ENCODE measurements around the gene RPL27A. TPM values are rescaled to one million over a fixed set of nuclear protein-coding genes. Genes with fewer than 3 reads are reported as not detected.

The RPL27A gene
- total RNA-seq, 4 donors from 2014 or later: 921 to 1,566 (median 1,106) TPM

DNA sequence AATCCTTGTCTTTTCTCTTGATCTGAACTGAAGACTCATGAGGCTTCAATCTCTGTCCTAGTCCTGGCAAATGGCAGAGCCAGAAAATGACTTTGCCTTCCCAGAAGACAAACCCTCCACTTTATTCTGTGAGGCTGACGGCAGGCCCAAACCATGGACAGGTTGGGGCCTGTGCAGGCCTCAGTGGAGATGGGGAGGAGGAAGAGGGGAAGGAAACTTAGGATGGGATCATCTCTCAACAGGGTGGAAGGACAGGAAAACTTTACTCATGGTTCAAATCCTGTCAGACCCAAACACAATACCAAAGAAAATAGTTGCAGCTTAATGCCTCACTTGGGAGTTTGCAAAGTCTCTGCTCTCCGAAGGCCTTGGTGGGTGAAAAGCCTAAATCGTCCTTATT, 9.8 kb downstream of the RPL27A start:
- DNase-seq: no peak
- intact Hi-C loops (cut with DNase I): loop anchor here (10.0 kb wide), 1 partner anchor 122 kb away; a partner anchor contains a TSS
- no peak for TF ChIP-seq POLR2A (IDR thresholded peaks at IDR 0.05)
- no peak for TF ChIP-seq CTCF (IDR thresholded peaks at IDR 0.05)
- WGBS, 2 donors: 63 to 78% methylated on average over 3 of the region's 3 CpGs
- H3K4me3 ChIP-seq: no peak overlapping the region
- H3K27ac ChIP-seq: peak overlapping the region in 2 of 4 donors; percentile 37 to 61
- H3K9me3 ChIP-seq: no peaks in the 10 kb centered on the region
- peaks cover 17 to 74% (median 35%) of the 10 kb centered on the region in 3 donors for H3K36me3 ChIP-seq
- H3K4me1 ChIP-seq: peaks cover 8 to 46% (median 18%) of the 10 kb centered on the region in 3 donors
- no peaks in the 10 kb centered on the region for H3K27me3 ChIP-seq

DNA sequence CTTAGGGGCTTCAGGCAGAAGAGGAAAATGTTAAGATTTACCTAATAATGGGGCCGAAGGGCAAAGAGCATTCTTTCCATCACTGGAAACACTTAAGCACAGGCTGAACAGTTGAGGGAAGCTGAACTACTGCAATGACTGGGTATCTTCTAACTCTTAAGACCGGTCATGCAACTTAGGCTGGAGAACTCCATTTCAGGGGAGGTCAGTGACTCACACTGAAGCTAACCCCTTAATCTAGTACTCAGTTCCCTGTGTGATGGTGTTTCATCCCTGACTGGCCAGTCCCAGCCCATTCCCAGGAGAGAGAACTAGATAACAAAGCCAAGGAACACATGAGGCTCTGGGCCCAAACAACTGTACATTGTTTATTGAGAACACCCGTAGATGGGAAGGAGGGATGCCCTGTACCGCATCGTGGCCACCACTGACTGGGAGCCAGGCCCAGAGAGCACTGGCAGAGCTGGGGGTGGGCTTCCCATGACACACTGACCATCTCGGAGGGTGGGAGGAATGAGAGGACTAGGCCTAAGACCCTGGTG, 10.5 kb downstream of the RPL27A start:
- H3K27ac ChIP-seq: peak overlapping the region; percentile 14 to 70 (median 54)
- H3K36me3 ChIP-seq: peaks cover 17 to 81% (median 39%) of the 10 kb centered on the region in 3 donors
- no peak overlapping the region for H3K4me3 ChIP-seq
- intact Hi-C loops (cut with DNase I): loop anchor here (10.0 kb wide), 1 partner anchor 122 kb away; a partner anchor contains a TSS
- H3K4me1 ChIP-seq: peaks cover 4 to 40% (median 11%) of the 10 kb centered on the region in 3 donors
- no peaks in the 10 kb centered on the region for H3K27me3 ChIP-seq
- no peak for DNase-seq
- H3K9me3 ChIP-seq: no peaks in the 10 kb centered on the region
- TF ChIP-seq CTCF (IDR thresholded peaks at IDR 0.05): no peak
- TF ChIP-seq POLR2A (IDR thresholded peaks at IDR 0.05): no peak
- WGBS, 2 donors: 60 to 83% methylated on average over 5 to 6 of the region's 6 CpGs

- DNase-seq: no peak
These were observed 11.0 kb downstream of the RPL27A start for GRCh38 chr11:8693555-8693954.

DNA sequence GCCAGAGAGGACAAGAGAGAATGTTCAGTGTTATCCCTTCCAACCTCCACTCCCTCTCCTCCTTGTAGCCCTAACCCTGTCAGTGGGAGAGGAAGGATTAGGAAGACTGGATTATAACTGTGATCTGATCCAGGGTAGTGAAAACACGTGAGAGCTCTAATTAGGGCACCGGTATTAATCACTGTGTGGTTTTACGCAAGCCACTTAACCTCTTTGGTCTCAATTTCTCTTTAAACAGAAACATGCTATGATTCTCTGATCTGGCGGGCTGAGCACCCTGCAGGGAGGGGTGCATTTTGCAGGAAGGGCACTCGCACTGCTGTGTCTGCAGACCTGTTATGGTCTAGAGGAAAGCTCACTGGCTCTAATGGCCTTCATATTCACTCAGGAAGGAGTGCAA, 11.5 kb downstream of the RPL27A start:
- no peak for TF ChIP-seq POLR2A (IDR thresholded peaks at IDR 0.05)
- TF ChIP-seq CTCF (IDR thresholded peaks at IDR 0.05): no peak
- no peak for DNase-seq
- 62 to 73% methylated on average over 5 of the region's 5 CpGs for WGBS, 2 donors
- intact Hi-C loops (cut with DNase I): loop anchor here (10.0 kb wide), 1 partner anchor 121 kb away; a partner anchor contains a TSS
- peak overlapping the region in 3 of 4 donors; percentile 48 to 70 (median 61) for H3K27ac ChIP-seq
- H3K27me3 ChIP-seq: no peaks in the 10 kb centered on the region
- H3K36me3 ChIP-seq: peaks cover 17 to 91% (median 46%) of the 10 kb centered on the region in 3 donors
- no peak overlapping the region for H3K4me3 ChIP-seq
- no peaks in the 10 kb centered on the region for H3K9me3 ChIP-seq
- peaks cover under 1 to 33% (median 7%) of the 10 kb centered on the region in 3 donors for H3K4me1 ChIP-seq

More at GRCh38 chr11:8693555-8693954, 11.0 kb downstream of the RPL27A start:
- Histone ChIP-seq H3K27me3 (no peaks in the 10 kb centered on the region), H3K36me3 (peaks cover 17 to 85% (median 43%) of the 10 kb centered on the region in 3 donors), H3K27ac (peak overlapping the region; percentile 14 to 70 (median 54)), H3K4me1 (peaks cover 3 to 35% (median 7%) of the 10 kb centered on the region in 3 donors), H3K9me3 (no peaks in the 10 kb centered on the region), H3K4me3 (no peak overlapping the region)
- intact Hi-C loops (cut with DNase I): loop anchor here (10.0 kb wide), 1 partner anchor 121 kb away; a partner anchor contains a TSS
- WGBS, 2 donors: 70 to 89% methylated on average over 7 of the region's 7 CpGs
- TF ChIP-seq CTCF (IDR thresholded peaks at IDR 0.05) (no peak), POLR2A (IDR thresholded peaks at IDR 0.05) (no peak)

DNA sequence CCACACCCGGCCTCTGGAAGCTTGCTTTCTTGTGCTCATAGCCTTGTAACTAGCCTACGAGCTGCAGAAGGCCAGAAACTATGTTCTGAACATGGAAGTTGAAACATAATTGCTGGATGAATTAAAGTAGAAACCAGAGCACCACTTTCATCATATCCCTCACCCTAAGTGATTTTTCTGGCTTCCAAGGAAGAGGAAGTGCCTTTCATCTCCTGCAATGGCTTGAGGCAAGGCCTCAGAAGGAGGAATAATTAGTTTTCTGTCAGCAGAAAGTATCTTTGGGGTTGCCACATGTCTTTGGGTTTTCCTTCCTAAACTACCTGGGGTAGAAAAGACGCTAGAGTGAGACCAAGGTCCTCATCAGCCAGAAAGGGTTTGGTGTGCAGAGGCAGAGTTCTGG, 14.5 kb downstream of the RPL27A start:
- Histone ChIP-seq H3K27ac (no peak overlapping the region), H3K4me3 (no peak overlapping the region), H3K9me3 (no peaks in the 10 kb centered on the region), H3K36me3 (peaks cover 20 to 100% (median 45%) of the 10 kb centered on the region in 3 donors), H3K4me1 (peaks cover 0 to 41% (median 3%) of the 10 kb centered on the region in 3 donors), H3K27me3 (no peaks in the 10 kb centered on the region)
- DNase-seq: no peak
- intact Hi-C loops (cut with DNase I): loop anchor here (10.0 kb wide), 1 partner anchor 118 kb away; a partner anchor contains a TSS
- no peak for TF ChIP-seq POLR2A (IDR thresholded peaks at IDR 0.05)
- TF ChIP-seq CTCF (IDR thresholded peaks at IDR 0.05): no peak
- WGBS, 2 donors: 73 to 75% methylated on average over 1 to 3 of the region's 3 CpGs
